Measurements from ENCODE around the gene MYH10.

The MYH10 gene

DNA sequence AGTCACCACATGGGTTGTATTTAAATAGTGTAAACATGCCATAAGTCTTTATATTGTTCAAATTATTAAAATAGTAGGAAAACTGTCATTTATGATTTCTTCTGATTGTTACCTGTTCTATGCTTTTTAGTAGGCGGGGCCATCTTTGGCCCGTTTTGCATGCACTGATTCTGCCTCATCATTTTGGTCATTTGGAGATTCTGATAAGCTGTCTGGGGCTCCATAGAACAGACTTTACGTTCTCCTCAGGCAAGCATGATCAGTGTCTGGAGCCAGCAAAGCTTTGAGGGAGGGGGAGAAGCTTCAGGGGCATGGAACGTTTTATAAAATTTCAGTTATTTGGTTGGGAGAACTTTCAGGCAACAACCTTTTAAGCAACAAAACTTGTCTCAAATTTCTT, 186.0 kb downstream of the MYH10 start:
- H3K36me3 ChIP-seq = peaks cover 2% of the 10 kb centered on the region; the same call in 1 of the 2 replicates
- no peaks in the 10 kb centered on the region for H3K27me3 ChIP-seq
- TF ChIP-seq, protein P1, sequence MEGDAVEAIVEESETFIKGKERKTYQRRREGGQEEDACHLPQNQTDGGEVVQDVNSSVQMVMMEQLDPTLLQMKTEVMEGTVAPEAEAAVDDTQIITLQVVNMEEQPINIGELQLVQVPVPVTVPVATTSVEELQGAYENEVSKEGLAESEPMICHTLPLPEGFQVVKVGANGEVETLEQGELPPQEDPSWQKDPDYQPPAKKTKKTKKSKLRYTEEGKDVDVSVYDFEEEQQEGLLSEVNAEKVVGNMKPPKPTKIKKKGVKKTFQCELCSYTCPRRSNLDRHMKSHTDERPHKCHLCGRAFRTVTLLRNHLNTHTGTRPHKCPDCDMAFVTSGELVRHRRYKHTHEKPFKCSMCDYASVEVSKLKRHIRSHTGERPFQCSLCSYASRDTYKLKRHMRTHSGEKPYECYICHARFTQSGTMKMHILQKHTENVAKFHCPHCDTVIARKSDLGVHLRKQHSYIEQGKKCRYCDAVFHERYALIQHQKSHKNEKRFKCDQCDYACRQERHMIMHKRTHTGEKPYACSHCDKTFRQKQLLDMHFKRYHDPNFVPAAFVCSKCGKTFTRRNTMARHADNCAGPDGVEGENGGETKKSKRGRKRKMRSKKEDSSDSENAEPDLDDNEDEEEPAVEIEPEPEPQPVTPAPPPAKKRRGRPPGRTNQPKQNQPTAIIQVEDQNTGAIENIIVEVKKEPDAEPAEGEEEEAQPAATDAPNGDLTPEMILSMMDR (IDR thresholded peaks at IDR 0.05; ENCODE audit: low read depth, low read length) = no peak
- H3K4me3 ChIP-seq (ENCODE audit: low read depth, low read length) = no peak overlapping the region
- no peaks in the 10 kb centered on the region for H3K4me1 ChIP-seq
- DNase-seq = no peak
- no peaks in the 10 kb centered on the region for H3K9me3 ChIP-seq

DNA sequence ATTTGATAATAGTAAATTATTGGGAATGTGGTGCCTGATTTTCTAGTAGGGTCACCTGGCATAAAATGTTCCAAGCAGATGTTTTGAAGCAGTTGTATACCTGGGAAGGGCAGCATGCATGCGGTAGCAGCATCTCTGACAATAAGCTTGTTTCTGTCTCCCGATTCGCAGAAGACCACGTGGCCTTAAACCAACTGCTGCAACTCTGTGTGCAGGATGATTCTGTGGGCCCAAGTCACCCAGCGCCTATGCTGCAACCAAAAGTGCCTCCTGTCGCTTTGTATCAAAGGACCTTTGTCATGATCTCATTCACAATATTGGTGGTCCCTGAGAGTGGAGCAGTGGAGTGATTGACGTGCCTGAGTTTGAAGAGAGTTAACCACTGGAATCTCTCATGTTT, 186.8 kb downstream of the MYH10 start:
- Histone ChIP-seq H3K4me1 (no peaks in the 10 kb centered on the region), H3K4me3 (ENCODE audit: low read depth, low read length) (no peak overlapping the region), H3K27me3 (no peaks in the 10 kb centered on the region), H3K36me3 (peaks cover 2% of the 10 kb centered on the region; the same call in 1 of the 2 replicates), H3K9me3 (no peaks in the 10 kb centered on the region)
- TF ChIP-seq, protein P1 (IDR thresholded peaks at IDR 0.05; ENCODE audit: low read depth, low read length) = no peak
- no peak for DNase-seq

DNA sequence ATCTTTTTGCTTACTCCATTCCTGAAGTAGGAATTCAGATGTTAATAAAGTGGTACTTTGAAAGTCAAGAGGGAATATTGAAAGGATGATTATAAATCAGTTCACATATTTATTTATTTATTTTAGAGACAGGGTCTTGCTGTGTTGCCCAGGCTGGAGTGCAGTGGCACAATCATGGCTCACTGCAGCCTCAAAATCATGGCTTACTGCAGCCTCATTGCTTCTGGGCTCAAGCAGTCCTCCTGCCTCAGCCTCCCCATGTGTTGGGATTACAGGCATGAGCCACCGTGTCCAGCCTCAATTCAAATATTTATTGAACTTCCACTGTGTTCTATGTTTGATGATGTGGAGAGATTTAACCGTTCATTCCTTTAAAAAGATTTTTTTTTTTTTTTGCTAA, 188.2 kb downstream of the MYH10 start:
- no peak for DNase-seq
- Histone ChIP-seq H3K4me1 (no peaks in the 10 kb centered on the region), H3K4me3 (ENCODE audit: low read depth, low read length) (no peak overlapping the region), H3K36me3 (no peaks in the 10 kb centered on the region), H3K27me3 (no peaks in the 10 kb centered on the region), H3K9me3 (no peaks in the 10 kb centered on the region)
- TF ChIP-seq, protein P1 (IDR thresholded peaks at IDR 0.05; ENCODE audit: low read depth, low read length) = no peak

DNA sequence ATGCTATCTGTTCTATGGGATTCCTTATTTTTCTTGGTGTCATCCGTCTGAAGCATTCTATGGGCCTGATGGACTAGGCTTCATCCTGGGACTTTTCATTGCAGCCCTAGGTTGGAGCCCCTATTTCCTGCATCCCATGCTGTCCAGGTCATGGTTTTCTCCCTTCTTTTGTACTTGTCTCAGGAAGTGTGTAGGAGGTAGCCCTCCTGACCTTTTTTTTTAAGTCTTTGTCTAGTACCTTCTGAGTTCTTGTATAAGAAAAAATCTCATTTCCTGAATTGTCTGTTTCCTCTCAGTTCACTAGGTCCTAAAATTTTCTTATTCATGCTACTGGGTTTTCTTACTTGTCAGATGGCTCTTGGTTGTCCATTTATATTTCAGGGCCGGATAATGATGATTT, 188.8 kb downstream of the MYH10 start:
- Histone ChIP-seq H3K4me3 (ENCODE audit: low read depth, low read length) (no peak overlapping the region), H3K4me1 (no peaks in the 10 kb centered on the region), H3K9me3 (no peaks in the 10 kb centered on the region), H3K27me3 (no peaks in the 10 kb centered on the region), H3K36me3 (no peaks in the 10 kb centered on the region)
- DNase-seq = no peak
- TF ChIP-seq, protein P1 (IDR thresholded peaks at IDR 0.05; ENCODE audit: low read depth, low read length) = no peak

DNA sequence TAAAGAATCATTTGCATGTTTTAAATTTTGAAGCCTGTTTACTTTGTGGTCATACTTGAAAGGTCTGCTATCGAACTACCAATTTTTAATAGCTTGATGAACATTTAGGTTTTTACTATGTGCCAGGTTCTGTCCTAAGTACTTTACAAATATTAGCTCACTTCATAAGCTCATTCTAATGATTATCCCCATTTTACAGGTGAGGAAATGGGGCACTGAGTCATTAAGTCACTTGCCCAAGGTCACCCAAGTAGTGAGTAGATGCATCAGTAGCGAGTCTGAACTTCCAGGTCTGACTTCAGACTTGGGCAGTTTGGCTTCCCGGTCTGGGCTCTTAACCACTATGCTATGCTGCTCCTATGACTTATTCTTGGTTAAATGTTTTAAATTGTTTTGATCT, 190.8 kb downstream of the MYH10 start:
- Histone ChIP-seq H3K36me3 (no peaks in the 10 kb centered on the region), H3K4me1 (0 out of 2 replicates have a peak, but pooled peaks cover 3% of the 10 kb centered on the region), H3K27me3 (no peaks in the 10 kb centered on the region), H3K4me3 (ENCODE audit: low read depth, low read length) (no peak overlapping the region), H3K9me3 (no peaks in the 10 kb centered on the region)
- TF ChIP-seq, protein P1 (IDR thresholded peaks at IDR 0.05; ENCODE audit: low read depth, low read length) = no peak
- DNase-seq = no peak

DNA sequence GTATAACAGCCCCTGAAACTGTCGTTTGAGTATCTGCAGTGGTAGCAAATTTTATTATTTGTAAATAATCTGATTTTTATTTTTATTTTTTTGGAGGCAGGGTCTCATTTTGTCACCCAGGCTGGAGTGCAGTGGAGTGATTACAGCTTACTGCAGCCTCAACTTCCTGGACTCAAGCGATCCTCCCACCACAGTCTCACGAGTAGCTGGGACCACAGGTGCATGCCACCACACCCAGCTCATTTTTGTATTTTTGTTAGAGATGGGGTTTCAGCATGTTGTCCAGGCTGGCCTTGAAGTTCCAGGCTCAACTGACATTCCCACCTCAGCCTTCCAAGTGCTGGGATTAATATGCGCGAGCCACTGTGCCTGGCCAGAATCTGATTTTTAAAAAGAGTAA, 192.1 kb downstream of the MYH10 start:
- TF ChIP-seq, protein P1 (IDR thresholded peaks at IDR 0.05; ENCODE audit: low read depth, low read length) = no peak
- Histone ChIP-seq H3K4me3 (ENCODE audit: low read depth, low read length) (no peak overlapping the region), H3K36me3 (no peaks in the 10 kb centered on the region), H3K4me1 (0 out of 2 replicates have a peak, but pooled peaks cover 3% of the 10 kb centered on the region), H3K27me3 (no peaks in the 10 kb centered on the region), H3K9me3 (no peaks in the 10 kb centered on the region)
- no peak for DNase-seq

Data from BE2C (cell line).